GM19238 (cell line): ENCODE data around the gene PRR9.

Experiments used
- DNase-seq: peaks from one replicate; pipeline ENCODE4 v3.0.0; 2011; ENCODE audit warnings: low spot score; ENCODE audit not compliant: insufficient read length

PRR9 gene

DNA sequence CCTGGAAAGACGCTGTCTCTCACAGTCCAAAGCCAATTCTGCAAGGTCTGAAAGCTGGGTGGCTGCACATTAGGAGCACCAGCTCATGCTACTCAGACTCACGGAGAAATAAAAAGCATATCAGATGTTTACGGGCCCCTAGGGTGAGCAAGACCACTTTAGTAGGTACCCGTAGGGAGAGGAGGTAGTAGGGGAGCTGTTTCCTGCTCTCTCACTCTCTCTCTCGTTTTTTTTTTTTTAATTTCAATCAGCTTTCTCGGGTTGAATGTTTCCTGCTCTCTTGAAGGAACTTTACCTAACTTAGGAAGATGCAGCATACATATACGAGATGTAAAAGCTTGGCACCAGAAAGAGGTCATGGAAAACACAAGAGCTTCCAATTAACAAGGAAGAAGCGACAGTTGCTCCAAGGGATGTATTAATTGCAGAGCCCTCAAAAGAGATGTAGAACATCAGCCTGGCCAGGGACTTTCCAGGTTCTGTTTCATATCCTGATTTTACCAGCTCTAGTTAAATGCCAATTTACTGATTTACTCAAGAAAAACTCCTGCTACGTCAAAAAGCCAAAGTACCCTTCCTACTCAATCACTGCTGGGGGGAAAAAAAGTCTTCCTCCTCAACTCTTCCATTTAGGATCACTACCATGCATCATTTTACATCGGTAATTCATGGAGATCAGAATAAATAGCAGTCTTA lies 45.2 kb downstream of the PRR9 start:
- no peak for DNase-seq

DNA sequence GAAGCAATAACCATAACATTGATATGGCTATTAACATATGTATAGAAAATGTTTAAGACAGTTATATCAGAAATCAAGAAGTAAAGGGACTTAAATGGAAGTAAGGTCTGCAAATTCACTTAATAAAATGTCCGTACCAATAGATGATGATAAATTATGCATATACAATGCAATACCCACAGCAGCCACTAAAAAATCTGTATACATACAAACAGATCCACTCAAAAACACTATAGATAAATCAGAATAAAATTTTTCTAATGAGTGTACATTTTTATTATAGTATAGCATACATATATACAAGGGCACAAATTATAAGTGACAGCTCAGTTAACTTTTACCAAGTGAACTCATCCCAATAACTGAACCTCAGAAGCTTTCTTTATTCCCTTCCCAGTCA lies 48.1 kb downstream of the PRR9 start:
- no peak for DNase-seq
